A549 (cell line): ENCODE results near the gene TOM1L2.

Experiments
- CBX2 ChIP-seq: fragments of 200-600 bp; sonication (generic); IDR thresholded peaks from 2 replicates; pipeline ENCODE4 v1.6.1; 2016; ENCODE audit warnings: low read depth, mild to moderate bottlenecking, borderline replicate concordance
- CEBPB ChIP-seq, 2 experiments: fragments of >200 bp in 1 of 2; sonication (Bioruptor Twin) in 1 of 2; formaldehyde crosslinking in 1 of 2; IDR thresholded peaks; 2 replicates each; pipeline ENCODE4 v1.6.1; 2012 to 2016
- CHD2 ChIP-seq: fragments of 150-350 bp; IDR thresholded peaks from 2 replicates; pipeline ENCODE4 v1.6.1; 2014; ENCODE audit warnings: low read length; ENCODE audit not compliant: partially characterized antibody
- HOXB5 ChIP-seq: fragments of 250-450 bp; sonication (Bioruptor Pico); IDR thresholded peaks from 2 replicates; pipeline ENCODE4 v1.5.0; 2020; ENCODE audit warnings: mild to moderate bottlenecking, moderate library complexity
- JUN ChIP-seq, 2 experiments: fragments of >200 bp; sonication (Bioruptor Twin); formaldehyde crosslinking; IDR thresholded peaks; 2 replicates in 1 of 2; 3 replicates in 1 of 2; pipeline ENCODE4 v1.6.1; 2016 to 2017
- KDM1A ChIP-seq: fragments of 200-600 bp; sonication (generic); IDR thresholded peaks from 2 replicates; pipeline ENCODE4 v1.6.1; 2016; ENCODE audit warnings: low read depth, mild to moderate bottlenecking
- KDM5A ChIP-seq: fragments of 200-600 bp; sonication (generic); IDR thresholded peaks from 2 replicates; pipeline ENCODE4 v1.6.1; 2016; ENCODE audit warnings: antibody characterized with exemption, mild to moderate bottlenecking
- MAFK ChIP-seq: fragments of 450-650 bp; IDR thresholded peaks from 2 replicates; pipeline ENCODE4 v1.6.1; 2014; ENCODE audit not compliant: partially characterized antibody
- POLR2A ChIP-seq: IDR thresholded peaks from 2 replicates; pipeline ENCODE4 v1.6.1; 2012; ENCODE audit warnings: mild to moderate bottlenecking, low read length
- SMC3 ChIP-seq: fragments of >200 bp; sonication (Bioruptor Twin); formaldehyde crosslinking; IDR thresholded peaks from 3 replicates; pipeline ENCODE4 v1.6.1; 2018; ENCODE audit warnings: inconsistent platforms
- ZC3H11A ChIP-seq: fragments of 450-650 bp; IDR thresholded peaks from 2 replicates; pipeline ENCODE4 v1.6.1; 2014; ENCODE audit warnings: antibody characterized with exemption, mild to moderate bottlenecking
- TF ChIP-seq, protein P1 (sequence below): fragments of >200 bp; sonication (Bioruptor Twin); formaldehyde crosslinking; IDR thresholded peaks from 3 replicates; pipeline ENCODE4 v1.5.1; 2016

DNA sequence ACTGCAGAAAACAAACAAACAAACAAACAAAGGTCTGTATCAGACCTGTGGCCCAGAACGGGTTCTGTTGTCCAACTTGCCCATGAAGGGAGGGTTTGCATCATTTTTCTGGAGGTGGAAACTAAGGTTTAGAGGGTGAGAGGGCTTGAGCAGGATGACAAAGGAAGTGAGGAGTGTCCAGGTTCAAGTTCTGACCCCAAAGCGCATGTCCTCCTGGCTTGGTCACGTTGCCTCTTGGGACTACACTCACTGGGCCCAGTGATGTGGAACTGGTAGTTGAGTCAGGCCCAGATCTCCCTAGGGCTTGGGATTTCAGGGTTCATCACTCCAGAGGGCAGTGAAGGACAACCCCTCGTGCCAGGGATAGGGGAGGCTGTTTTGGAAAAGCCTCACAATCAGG is 137.2 kb downstream of the TOM1L2 start:
- TF ChIP-seq, protein P1, sequence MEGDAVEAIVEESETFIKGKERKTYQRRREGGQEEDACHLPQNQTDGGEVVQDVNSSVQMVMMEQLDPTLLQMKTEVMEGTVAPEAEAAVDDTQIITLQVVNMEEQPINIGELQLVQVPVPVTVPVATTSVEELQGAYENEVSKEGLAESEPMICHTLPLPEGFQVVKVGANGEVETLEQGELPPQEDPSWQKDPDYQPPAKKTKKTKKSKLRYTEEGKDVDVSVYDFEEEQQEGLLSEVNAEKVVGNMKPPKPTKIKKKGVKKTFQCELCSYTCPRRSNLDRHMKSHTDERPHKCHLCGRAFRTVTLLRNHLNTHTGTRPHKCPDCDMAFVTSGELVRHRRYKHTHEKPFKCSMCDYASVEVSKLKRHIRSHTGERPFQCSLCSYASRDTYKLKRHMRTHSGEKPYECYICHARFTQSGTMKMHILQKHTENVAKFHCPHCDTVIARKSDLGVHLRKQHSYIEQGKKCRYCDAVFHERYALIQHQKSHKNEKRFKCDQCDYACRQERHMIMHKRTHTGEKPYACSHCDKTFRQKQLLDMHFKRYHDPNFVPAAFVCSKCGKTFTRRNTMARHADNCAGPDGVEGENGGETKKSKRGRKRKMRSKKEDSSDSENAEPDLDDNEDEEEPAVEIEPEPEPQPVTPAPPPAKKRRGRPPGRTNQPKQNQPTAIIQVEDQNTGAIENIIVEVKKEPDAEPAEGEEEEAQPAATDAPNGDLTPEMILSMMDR = no peak
- TF ChIP-seq HOXB5 (CRISPR knock-in tag) (no peak), POLR2A (no peak), JUN (IDR thresholded peaks at IDR 0.05) (0 out of 5 replicates have a peak, but pooled peaks of 1 of the 2 experiments have one; percentile 24), CEBPB (IDR thresholded peaks at IDR 0.05) (no peak), SMC3 (no peak), CBX2 (no peak), KDM1A (no peak), CHD2 (no peak), KDM5A (no peak), MAFK (no peak), ZC3H11A (no peak)
